Fibroblast of peridontal ligament (primary cell): Measurements from ENCODE around the gene KCNJ14.

Experiments
- DNase-seq: peaks from one replicate; pipeline ENCODE4 v3.0.0-alpha.2; 2010; ENCODE audit errors: extremely low read depth

Gene KCNJ14

GRCh38 chr19:48507911-48508439, 52.6 kb downstream of the KCNJ14 start:
- DNase-seq = no peak

DNA sequence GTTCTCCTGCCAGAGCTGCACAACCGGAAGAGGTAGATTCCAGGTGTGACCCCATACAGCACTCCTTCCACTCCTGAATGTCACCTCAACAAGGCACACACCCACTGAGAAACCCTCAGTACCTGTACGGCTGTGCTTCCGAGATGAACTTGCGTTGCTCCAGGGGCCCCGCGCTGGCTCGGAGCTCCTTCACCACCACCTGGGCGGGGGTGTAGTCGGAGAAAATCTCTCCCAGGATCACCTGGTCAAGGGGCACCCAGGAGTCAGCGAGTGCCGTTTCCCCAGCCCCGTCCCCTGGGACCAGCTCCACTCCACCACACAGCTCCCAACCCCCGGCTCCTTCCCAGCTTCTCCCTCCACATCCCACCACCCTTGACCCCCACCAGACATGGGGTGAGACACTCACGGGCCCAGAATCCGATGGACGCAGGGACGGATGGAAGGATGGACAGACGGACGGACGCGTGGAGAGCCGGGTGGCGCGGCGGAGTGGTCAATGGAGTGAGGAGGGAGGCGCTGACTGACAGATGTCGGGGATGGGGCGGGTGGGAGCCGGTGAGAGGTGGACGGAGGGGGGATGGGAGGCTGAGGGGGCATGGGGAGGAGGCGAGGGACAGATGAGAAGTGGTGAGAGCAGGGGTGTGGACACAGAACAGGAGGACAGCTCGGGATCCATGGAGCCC, 53.5 kb downstream of the KCNJ14 start:
- no peak for DNase-seq

- no peak for DNase-seq
Measured at GRCh38 chr19:48509467-48510194, 54.3 kb downstream of the KCNJ14 start.

- peak; percentile 30 for DNase-seq
Measured at GRCh38 chr19:48510421-48511268, 55.3 kb downstream of the KCNJ14 start.

- no peak for DNase-seq
Measured at GRCh38 chr19:48511321-48511731, 56.0 kb downstream of the KCNJ14 start.

DNA sequence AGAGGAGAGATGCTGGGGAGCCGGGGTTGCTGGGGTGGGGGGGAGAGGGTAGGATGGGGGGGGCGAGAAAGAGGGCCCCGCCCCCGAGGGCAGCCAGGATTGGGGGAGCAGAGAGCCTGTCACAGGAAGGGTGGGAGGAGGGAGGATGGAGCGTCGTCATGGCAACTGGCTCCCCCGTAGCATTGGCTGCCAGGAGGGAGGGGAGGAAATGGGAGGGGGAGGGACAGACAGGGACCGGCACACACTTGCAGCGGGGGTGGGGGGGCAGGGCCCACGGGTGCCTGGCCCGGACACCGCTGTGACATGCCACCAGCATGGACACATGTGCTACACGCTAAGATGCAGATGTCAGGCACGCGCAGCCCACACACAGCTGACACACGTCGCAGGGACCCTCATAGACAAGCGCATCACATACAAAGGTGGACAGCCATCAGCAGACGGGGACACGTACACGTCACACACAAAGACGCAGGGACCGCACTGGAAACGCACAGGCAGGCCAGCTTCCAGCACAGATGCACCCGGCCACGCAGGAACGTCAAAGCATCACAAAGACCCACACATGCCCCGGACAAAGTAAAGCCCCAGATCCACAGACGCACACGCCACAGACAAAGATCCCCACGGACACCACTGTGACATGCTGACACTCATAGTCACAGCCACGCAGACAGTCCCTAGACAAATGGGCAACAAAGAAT, 56.6 kb downstream of the KCNJ14 start, which contains the start of gene LMTK3:
Gene LMTK3 (minus strand): TSS at position 36 of the 704 bp plus-strand sequence. CDS start 259 bp downstream, outside the sequence.
- DNase-seq = no peak

DNA sequence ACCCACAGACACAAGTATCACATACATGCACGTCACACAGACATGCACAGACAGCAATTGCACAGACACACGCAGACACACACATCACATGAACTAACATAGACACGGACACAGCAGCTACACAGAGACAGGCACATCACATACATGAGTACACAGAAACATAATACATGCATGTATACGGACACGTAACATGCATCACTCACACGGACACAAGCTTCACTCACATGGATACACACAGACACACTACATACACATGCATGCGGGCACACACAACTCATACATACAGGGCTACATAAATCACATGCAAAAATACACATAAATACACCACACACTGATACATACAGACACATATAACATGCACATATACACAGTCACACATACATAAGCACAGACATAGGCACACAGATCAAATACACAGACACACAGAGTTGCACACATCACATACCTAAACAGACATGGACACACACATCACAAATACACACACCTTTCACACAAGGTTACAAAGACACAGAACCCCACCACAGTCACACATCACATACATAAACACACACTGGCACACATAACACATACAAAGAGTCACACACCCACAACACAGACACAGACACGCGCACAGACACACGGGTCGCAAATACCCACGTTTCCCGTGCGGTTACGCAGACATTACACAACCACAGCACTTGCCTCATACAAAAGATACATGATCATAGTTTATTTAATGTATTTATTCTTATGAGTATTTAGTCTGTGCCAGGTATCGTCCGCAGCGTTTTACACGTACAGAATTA, 57.3 kb downstream of the KCNJ14 start:
- DNase-seq = no peak

DNA sequence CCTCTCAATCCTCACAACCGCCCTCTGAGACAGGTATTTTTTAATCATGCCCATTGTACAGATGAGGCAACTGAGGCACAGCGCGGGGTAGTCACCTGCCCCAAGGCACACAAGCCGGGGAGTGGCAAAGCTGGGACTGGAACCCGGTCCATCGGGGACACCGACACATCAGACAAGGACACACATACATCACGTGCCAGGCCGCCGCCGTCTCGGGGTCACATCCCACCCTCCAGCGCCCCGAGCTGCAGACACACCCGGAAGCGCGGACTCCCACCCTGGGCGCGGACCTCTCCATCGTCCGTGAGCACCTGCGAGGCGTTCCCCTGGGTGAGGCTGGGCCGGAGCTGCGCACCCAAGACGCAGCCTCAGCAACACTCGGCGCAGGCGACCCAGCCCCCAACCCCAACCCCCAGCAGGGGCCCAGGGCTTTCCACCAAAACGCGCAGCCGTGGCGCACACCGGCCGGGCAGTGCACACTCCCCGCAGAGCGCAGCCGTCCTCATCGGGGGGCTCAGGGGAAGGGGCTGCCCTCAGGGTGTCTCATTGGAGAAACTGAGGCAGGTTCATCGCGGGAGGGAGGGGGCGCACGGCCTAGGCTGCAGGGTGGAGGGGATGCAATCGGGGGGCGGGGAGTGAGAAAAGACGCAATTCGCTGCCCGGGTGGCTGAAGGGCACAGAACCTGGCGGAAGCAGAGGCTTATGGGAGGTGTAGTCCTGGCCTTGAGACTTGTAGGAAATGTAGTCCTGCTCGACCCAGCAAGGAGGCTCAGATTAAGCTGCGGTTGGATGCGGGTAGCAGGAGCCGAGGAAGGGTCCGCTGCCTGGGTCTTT, 58.1 kb downstream of the KCNJ14 start:
- DNase-seq = peak; percentile 55

- DNase-seq = no peak
Measured at GRCh38 chr19:48514123-48514458, 58.7 kb downstream of the KCNJ14 start.

DNA sequence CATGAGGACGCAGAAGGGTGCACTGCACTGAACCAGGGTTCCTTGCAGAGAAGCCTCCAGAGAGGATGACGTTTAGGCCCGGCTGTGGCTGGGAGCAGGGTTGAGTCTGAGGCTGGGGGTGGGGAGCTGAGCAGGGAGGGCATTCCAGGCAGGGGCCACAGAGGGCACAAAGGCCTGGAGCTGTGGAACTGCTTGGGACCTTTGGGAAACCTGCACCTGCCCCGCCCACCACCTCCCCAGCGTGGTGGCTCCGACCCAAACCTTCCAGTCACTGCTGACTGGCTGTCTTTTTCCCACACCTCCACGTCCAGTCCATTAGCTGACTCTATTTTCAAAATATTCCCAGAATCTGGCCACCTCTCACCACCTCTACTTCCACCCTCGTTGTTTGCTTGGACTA, 61.2 kb downstream of the KCNJ14 start:
- no peak for DNase-seq
